Mononuclear cell (primary cell): Measurements from ENCODE around the gene ST7. TPM values are rescaled to one million over a fixed set of nuclear protein-coding genes. Genes with fewer than 3 reads are reported as not detected.
"Not testable (repeated sequence)": the region's sequence is repeated elsewhere in the genome, so short reads cannot be mapped to it uniquely, and the experiment has no call there.

Experiments used
- H3K27me3 ChIP-seq: 2 replicates; pipeline ENCODE4 v1.6.0; 2011; ENCODE audit warnings: low read length, control low read depth; ENCODE audit not compliant: insufficient read depth
- H3K4me1 ChIP-seq: 2 replicates; pipeline ENCODE4 v1.5.1; 2011; ENCODE audit warnings: mild to moderate bottlenecking, low read length, control low read depth; ENCODE audit not compliant: insufficient read depth
- H3K4me3 ChIP-seq: 2 replicates; pipeline ENCODE4 v1.5.1; 2011; ENCODE audit warnings: mild to moderate bottlenecking, low read length, moderate library complexity
- H3K9me3 ChIP-seq: 2 replicates; pipeline ENCODE4 v1.5.1; 2011; ENCODE audit warnings: low read depth, mild to moderate bottlenecking, control low read depth, low read length
- total RNA-seq: library from RNA; depleted of rRNA; stranded (reverse); fragments of >200 nt; gene quantifications from one replicate; pipeline ENCODE4 v1.2.3, GENCODE V29; 2012

ST7 gene
- total RNA-seq, 1 donor, result 9.3 TPM

- no peak overlapping the region for H3K4me3 ChIP-seq
Measured at GRCh38 chr7:117111535-117111934, 158.2 kb downstream of the ST7 start.

GRCh38 chr7:117112640-117113039 lies 159.3 kb downstream of the ST7 start:
- Histone ChIP-seq H3K9me3 (no peaks in the 10 kb centered on the region), H3K4me1 (peaks cover 10% of the 10 kb centered on the region), H3K4me3 (no peak overlapping the region), H3K27me3 (no peaks in the 10 kb centered on the region)

More at GRCh38 chr7:117111535-117111934, 158.2 kb downstream of the ST7 start:
- H3K27me3 ChIP-seq, result no peaks in the 10 kb centered on the region
- H3K9me3 ChIP-seq, result no peaks in the 10 kb centered on the region
- peaks cover 10% of the 10 kb centered on the region for H3K4me1 ChIP-seq

GRCh38 chr7:117113871-117114270 lies 160.6 kb downstream of the ST7 start:
- no peaks in the 10 kb centered on the region for H3K27me3 ChIP-seq
- H3K4me1 ChIP-seq, result peaks cover 10% of the 10 kb centered on the region
- H3K9me3 ChIP-seq, result no peaks in the 10 kb centered on the region
- H3K4me3 ChIP-seq, result no peak overlapping the region

GRCh38 chr7:117114272-117114671 lies 161.0 kb downstream of the ST7 start:
- H3K9me3 ChIP-seq, result no peaks in the 10 kb centered on the region
- H3K27me3 ChIP-seq, result no peaks in the 10 kb centered on the region
- H3K4me3 ChIP-seq, result no peak overlapping the region
- peaks cover 10% of the 10 kb centered on the region for H3K4me1 ChIP-seq

- Histone ChIP-seq H3K27me3 (no peaks in the 10 kb centered on the region), H3K9me3 (no peaks in the 10 kb centered on the region), H3K4me3 (no peak overlapping the region), H3K4me1 (no peaks in the 10 kb centered on the region)
Measured at GRCh38 chr7:117116211-117116610, 162.9 kb downstream of the ST7 start.

GRCh38 chr7:117117172-117117571 lies 163.9 kb downstream of the ST7 start:
- H3K9me3 ChIP-seq, result no peaks in the 10 kb centered on the region
- no peaks in the 10 kb centered on the region for H3K27me3 ChIP-seq
- H3K4me1 ChIP-seq, result no peaks in the 10 kb centered on the region
- no peak overlapping the region for H3K4me3 ChIP-seq

GRCh38 chr7:117118579-117119180 lies 165.4 kb downstream of the ST7 start:
- no peak overlapping the region for H3K4me3 ChIP-seq
- H3K4me1 ChIP-seq, result no peaks in the 10 kb centered on the region
- no peaks in the 10 kb centered on the region for H3K9me3 ChIP-seq
- H3K27me3 ChIP-seq, result no peaks in the 10 kb centered on the region

GRCh38 chr7:117119192-117119924 lies 166.1 kb downstream of the ST7 start:
- Histone ChIP-seq H3K9me3 (no peaks in the 10 kb centered on the region), H3K4me1 (no peaks in the 10 kb centered on the region), H3K27me3 (no peaks in the 10 kb centered on the region), H3K4me3 (no peak overlapping the region)

- H3K4me1 ChIP-seq, H3K4me3 ChIP-seq, H3K9me3 ChIP-seq, H3K27me3 ChIP-seq: not testable (repeated sequence)
Measured at GRCh38 chr7:117120321-117120720, 167.0 kb downstream of the ST7 start.

- H3K4me3 ChIP-seq, H3K27me3 ChIP-seq, H3K9me3 ChIP-seq, H3K4me1 ChIP-seq: not testable (repeated sequence)
Measured at GRCh38 chr7:117122036-117122435, 168.7 kb downstream of the ST7 start.

GRCh38 chr7:117122536-117122935 lies 169.2 kb downstream of the ST7 start:
- H3K4me1 ChIP-seq, result no peaks in the 10 kb centered on the region
- no peak overlapping the region for H3K4me3 ChIP-seq
- no peaks in the 10 kb centered on the region for H3K27me3 ChIP-seq

GRCh38 chr7:117123311-117123926 lies 170.1 kb downstream of the ST7 start:
- Histone ChIP-seq H3K4me1 (no peaks in the 10 kb centered on the region), H3K27me3 (no peaks in the 10 kb centered on the region), H3K4me3 (no peak overlapping the region), H3K9me3 (no peaks in the 10 kb centered on the region)

More at GRCh38 chr7:117122536-117122935, 169.2 kb downstream of the ST7 start:
- H3K9me3 ChIP-seq, result no peaks in the 10 kb centered on the region

- no peak overlapping the region for H3K4me3 ChIP-seq
- H3K9me3 ChIP-seq, result no peaks in the 10 kb centered on the region
- H3K27me3 ChIP-seq, result no peaks in the 10 kb centered on the region
- no peaks in the 10 kb centered on the region for H3K4me1 ChIP-seq
Measured at GRCh38 chr7:117124591-117125220, 171.4 kb downstream of the ST7 start.

- no peaks in the 10 kb centered on the region for H3K9me3 ChIP-seq
Measured at GRCh38 chr7:117126676-117127075, 173.4 kb downstream of the ST7 start.

GRCh38 chr7:117127585-117128168 lies 174.4 kb downstream of the ST7 start:
- Histone ChIP-seq H3K4me3 (no peak overlapping the region), H3K4me1 (no peaks in the 10 kb centered on the region), H3K27me3 (no peaks in the 10 kb centered on the region), H3K9me3 (no peaks in the 10 kb centered on the region)

More at GRCh38 chr7:117126676-117127075, 173.4 kb downstream of the ST7 start:
- no peaks in the 10 kb centered on the region for H3K27me3 ChIP-seq
- no peaks in the 10 kb centered on the region for H3K4me1 ChIP-seq
- H3K4me3 ChIP-seq, result no peak overlapping the region
